Memory B cell (primary cell): ENCODE results near the gene SCPEP1.
"Not testable (repeated sequence)": the region's sequence is repeated elsewhere in the genome, so short reads cannot be mapped to it uniquely, and the experiment has no call there.

ENCODE experiments used
- ATAC-seq: fragments of 150-1000 bp; cut with Tn5 transposase; 2 replicates; pipeline ENCODE4 v1.10.0; 2021; ENCODE audit warnings: low read depth, mild to moderate bottlenecking, moderate library complexity
- DNase-seq, 2 donors: peaks; one replicate each; pipeline ENCODE4 v3.0.0; 2022; ENCODE audit warnings: low spot score in 2 of 2
- H3K27ac Mint-ChIP-seq: one replicate; pipeline ENCODE4 v1.8.0; 2022; ENCODE audit warnings: mild to moderate bottlenecking, moderate library complexity, mixed read lengths
- H3K27me3 Mint-ChIP-seq: one replicate; pipeline ENCODE4 v1.8.0; 2022; ENCODE audit warnings: mixed read lengths
- H3K36me3 Mint-ChIP-seq: one replicate; pipeline ENCODE4 v1.8.0; 2022; ENCODE audit warnings: mild to moderate bottlenecking, mixed read lengths
- H3K4me1 Mint-ChIP-seq: one replicate; pipeline ENCODE4 v1.8.0; 2022; ENCODE audit warnings: mixed read lengths
- H3K4me3 Mint-ChIP-seq: one replicate; pipeline ENCODE4 v1.8.0; 2022; ENCODE audit warnings: mild to moderate bottlenecking, moderate library complexity, mixed read lengths
- H3K9me3 Mint-ChIP-seq: one replicate; pipeline ENCODE4 v1.8.0; 2022; ENCODE audit warnings: mixed read lengths

Gene SCPEP1

DNA sequence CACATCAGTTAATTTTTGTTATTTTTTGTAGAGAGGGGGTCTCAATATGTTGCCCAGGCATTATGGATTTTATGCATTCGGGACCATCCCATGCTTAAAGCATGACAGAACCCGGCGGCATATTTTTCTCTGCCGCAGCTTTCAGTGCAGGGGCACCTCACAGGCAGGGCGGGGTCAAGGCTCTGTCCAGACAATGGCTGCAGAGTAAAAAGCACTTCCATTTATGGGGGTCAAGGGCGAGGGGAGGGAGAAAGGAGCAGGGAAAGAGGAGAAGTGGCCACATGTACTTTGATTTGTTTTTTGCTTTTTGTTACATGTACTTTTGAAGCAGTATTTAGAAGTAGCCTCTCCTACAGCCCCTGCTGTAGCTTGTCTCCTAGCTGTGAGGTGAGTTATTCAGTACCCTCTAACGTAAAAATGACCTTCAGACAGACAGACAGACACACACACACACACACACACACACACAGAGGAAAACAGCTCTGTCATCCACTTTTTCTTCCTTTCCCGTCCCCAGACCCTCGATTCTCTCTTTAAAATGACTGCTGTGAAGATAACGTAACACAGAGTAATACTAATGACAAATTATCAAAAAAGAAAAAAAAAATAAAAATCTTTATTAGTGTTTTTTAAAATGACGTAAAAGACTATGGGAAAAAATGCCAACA is 856 bp upstream of the SCPEP1 start:
- Mint-ChIP-seq H3K27me3 (peaks cover 2% of the 10 kb centered on the region), H3K36me3 (no peaks in the 10 kb centered on the region), H3K4me1 (peaks cover 14% of the 10 kb centered on the region), H3K27ac (no peak overlapping the region), H3K4me3 (peak overlapping the region; percentile 57), H3K9me3 (no peaks in the 10 kb centered on the region)
- DNase-seq (no peak), ATAC-seq (no peak)

DNA sequence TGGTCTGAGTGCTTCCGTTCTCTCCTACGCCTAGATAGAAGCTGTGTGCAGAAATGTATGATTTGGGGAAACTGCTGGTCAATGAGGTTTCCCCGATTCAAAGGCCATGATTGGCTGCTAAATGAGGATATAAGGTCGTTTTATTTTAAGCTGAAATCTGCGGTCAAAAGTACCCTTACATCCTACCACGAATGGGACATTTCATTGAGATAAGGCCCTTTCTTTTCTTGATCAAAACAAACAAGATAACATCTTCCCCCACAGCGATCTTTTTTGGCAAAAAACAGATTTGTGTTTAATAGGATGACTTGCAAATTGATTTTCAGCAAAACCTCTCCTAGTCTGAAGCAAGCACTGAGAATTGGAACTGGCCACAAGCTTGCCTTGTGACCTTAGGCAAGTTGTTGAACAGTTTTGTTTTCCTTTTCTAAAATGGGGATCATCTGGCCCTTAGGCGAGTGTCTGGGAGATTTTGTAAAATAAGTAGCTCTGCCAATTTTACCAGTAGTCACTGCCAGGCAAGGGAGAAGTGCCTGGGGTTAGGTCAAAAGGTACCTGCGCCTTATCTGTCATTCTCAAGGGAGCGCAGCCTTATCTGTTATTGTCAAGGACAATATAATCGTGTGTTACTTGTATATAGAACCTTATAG is 635 bp downstream of the SCPEP1 start:
- Mint-ChIP-seq H3K36me3 (no peaks in the 10 kb centered on the region), H3K27me3 (peaks cover 2% of the 10 kb centered on the region), H3K9me3 (no peaks in the 10 kb centered on the region), H3K4me3 (peak overlapping the region; percentile 96), H3K27ac (peak overlapping the region; percentile 97), H3K4me1 (peaks cover 14% of the 10 kb centered on the region)
- DNase-seq = no peak
- ATAC-seq = peak; percentile 15

DNA sequence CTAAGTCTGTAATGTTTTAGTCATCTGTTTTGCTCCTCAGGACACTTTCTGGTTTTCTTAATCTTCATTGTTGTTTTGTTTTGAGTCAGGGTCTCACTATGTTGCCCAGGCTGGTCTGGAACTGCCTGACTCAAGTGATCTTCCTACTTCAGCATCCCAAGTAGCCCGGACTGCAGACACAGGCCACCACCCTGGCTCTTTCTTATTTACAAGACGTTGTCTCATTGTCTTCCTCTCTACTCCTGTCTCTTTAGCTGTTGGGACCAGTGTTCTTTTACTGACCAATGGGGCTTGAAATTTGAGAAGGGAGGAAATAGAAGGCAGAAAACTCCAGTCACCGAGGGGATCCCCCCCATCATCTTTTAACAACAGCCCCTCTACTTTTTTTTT is 1.2 kb downstream of the SCPEP1 start:
- Mint-ChIP-seq H3K4me1 (peaks cover 14% of the 10 kb centered on the region), H3K27ac (peak overlapping the region; percentile 97), H3K27me3 (peaks cover 2% of the 10 kb centered on the region), H3K36me3 (peaks cover 2% of the 10 kb centered on the region), H3K4me3 (peak overlapping the region; percentile 96), H3K9me3 (no peaks in the 10 kb centered on the region)
- DNase-seq = no peak
- no peak for ATAC-seq

DNA sequence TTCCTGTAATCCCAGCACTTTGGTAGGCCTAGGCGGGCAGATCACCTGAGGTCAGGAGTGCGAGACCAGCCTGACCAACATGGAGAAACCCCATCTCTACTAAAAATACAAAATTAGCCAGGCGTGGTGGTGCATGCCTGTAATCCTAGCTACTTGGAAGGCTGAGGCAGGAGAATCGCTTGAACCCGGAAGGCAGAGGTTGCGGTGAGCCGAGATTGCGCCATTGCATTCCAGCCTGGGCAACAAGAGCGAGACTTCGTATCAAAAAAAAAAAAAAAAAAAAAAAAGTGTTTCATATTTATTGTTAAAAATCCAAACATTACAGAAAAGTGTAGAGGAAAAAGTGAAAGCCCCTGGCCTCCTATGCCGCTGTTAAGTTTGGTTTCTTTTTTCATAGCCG is 2.6 kb downstream of the SCPEP1 start:
- H3K4me3 Mint-ChIP-seq, DNase-seq, H3K27me3 Mint-ChIP-seq, ATAC-seq, H3K36me3 Mint-ChIP-seq, H3K9me3 Mint-ChIP-seq, H3K27ac Mint-ChIP-seq: not testable (repeated sequence)
- H3K4me1 Mint-ChIP-seq = peaks cover 14% of the 10 kb centered on the region

DNA sequence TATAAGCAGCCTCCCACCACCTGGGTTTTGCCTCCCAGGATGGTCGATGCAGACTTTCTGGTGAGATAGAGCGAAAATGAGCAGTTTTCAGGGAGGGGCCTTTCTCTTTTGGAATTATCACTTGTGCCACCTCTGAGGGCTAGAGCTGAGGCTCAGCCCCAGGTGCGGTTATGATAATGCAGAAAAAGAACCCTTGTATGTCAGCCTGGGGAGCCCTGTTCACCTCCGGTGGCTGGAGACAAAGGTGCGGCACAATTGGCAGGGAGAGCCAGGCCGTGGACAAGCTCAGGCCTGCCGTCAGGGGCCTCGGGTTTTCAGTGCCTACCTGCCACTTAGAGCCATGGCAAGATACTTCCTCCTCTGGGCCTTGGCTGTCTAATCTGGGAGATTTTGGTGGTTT is 4.4 kb downstream of the SCPEP1 start:
- no peak overlapping the region for H3K27ac Mint-ChIP-seq
- peaks cover 18% of the 10 kb centered on the region for H3K36me3 Mint-ChIP-seq
- ATAC-seq (no peak), DNase-seq (no peak)
- H3K4me1 Mint-ChIP-seq = peaks cover 12% of the 10 kb centered on the region
- no peaks in the 10 kb centered on the region for H3K9me3 Mint-ChIP-seq
- H3K4me3 Mint-ChIP-seq = no peak overlapping the region
- peaks cover under 1% of the 10 kb centered on the region for H3K27me3 Mint-ChIP-seq

DNA sequence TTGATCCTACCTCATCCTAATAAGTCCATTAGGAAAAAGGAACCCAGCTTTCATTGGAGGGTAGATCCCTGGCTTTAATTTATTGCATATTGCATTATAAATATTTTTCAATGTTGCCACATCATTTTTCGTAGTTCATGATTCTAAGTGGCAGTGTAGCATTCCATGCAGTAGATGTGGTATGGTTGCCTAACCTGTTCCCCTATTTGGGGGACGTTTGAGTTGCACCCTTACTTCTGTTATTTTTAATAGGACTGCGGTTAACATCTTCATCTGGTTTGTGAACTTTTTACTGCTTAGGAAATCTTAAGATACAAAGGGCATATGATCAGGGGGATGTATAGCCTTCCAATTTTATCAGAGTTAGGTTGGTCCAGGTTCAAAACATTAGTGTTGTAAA is 5.4 kb downstream of the SCPEP1 start:
- Mint-ChIP-seq H3K27me3 (no peaks in the 10 kb centered on the region), H3K4me1 (peaks cover 10% of the 10 kb centered on the region), H3K4me3 (no peak overlapping the region), H3K36me3 (peaks cover 27% of the 10 kb centered on the region), H3K27ac (no peak overlapping the region), H3K9me3 (no peaks in the 10 kb centered on the region)
- DNase-seq (no peak), ATAC-seq (no peak)

DNA sequence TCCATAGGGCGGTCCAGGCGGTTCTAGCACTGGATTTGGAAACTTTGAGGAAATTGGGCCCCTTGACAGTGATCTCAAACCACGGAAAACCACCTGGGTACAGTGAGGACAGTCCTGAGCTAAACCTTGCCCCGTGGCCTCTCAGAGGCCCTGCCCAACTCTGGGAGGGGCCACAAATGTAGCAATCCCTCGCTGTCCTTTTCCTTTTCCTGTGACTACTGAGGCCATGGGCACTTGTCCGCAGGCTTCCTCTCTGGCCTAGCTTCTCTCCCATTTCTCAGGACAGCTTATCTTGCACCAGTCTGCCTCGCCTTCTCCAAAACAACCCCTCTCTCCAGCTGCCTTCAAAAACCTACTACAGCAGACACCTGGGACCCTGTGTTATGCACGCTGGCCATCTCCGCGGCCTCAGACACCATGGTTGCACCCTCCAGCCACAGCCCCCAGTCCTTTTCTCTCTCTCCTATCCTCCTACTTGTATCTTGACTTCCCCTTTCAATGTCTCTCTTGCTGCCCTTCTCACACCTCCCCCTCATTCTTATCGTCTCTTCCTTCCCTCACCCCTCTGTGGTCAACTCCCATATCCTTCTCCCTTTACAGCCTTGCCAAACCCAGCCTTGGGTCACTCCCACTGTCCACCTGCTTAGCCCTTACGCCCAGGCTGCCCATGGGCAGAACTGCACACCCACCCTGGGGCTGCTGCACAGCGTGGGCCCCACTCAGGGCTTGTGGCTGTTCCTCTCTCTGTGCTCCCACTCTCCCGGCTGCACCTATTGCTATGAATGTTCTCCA is 7.6 kb downstream of the SCPEP1 start:
- no peaks in the 10 kb centered on the region for H3K9me3 Mint-ChIP-seq
- peaks cover 31% of the 10 kb centered on the region for H3K36me3 Mint-ChIP-seq
- DNase-seq = no peak
- no peak for ATAC-seq
- H3K27ac Mint-ChIP-seq = no peak overlapping the region
- H3K4me1 Mint-ChIP-seq = no peaks in the 10 kb centered on the region
- H3K27me3 Mint-ChIP-seq = no peaks in the 10 kb centered on the region
- H3K4me3 Mint-ChIP-seq = no peak overlapping the region

DNA sequence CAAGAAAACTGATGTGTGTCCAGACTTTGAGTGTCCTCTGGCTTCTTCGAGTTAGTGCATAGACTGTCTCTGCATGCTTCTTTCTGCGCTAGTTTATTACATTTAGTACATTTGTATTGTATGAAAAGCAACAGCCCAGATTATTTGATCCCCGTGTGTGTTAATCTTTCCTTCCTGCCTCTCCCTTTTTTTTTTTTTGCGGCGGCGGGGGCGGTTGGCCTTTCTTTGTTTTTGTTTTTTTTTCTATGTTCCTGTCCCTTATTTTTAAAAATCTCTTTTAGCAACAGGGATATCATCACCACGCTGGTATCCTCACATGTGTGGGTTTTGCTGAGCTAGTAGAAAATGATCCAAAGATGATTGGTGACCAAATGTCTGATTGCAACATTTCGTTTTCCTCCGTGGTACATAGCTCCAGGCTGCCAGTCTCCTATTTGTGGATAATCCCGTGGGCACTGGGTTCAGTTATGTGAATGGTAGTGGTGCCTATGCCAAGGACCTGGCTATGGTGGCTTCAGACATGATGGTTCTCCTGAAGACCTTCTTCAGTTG is 9.4 kb downstream of the SCPEP1 start:
- H3K4me1 Mint-ChIP-seq = no peaks in the 10 kb centered on the region
- H3K27ac Mint-ChIP-seq = no peak overlapping the region
- no peaks in the 10 kb centered on the region for H3K9me3 Mint-ChIP-seq
- peaks cover 38% of the 10 kb centered on the region for H3K36me3 Mint-ChIP-seq
- no peak overlapping the region for H3K4me3 Mint-ChIP-seq
- ATAC-seq (no peak), DNase-seq (no peak)
- no peaks in the 10 kb centered on the region for H3K27me3 Mint-ChIP-seq

DNA sequence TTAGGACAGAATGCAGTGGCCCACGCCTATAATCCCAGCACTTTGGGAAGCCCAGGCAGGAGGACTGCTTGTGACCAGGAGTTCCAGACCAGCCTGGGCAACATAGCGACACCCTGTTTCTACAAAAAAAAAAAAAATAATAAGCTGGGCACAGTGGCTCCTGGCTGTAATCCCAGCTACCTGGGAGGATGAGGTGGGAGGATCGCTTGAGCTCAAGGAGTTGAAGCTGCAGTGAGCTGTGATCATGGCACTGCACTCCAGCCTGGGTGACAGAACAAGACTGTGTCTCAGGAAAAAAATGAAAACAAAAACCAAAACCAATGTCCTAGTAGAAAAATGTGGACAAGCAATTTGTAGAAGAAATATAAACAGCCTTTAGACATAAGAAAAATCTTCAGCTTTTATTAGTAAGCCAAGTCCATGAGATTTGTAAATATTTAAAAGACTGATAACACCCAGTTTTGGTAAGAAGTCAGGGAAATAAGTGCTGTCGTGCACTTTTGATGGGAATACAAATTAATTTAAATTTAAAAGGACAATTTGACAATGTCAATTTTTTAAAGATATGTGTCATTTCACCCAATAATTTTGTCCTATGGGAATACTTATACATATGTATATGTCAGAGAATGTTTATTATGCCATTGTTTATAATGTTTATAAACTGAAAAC is 11.1 kb downstream of the SCPEP1 start:
- DNase-seq = no peak
- Mint-ChIP-seq H3K36me3 (peaks cover 39% of the 10 kb centered on the region), H3K27ac (no peak overlapping the region), H3K27me3 (no peaks in the 10 kb centered on the region), H3K4me3 (no peak overlapping the region), H3K9me3 (no peaks in the 10 kb centered on the region), H3K4me1 (no peaks in the 10 kb centered on the region)
- no peak for ATAC-seq

DNA sequence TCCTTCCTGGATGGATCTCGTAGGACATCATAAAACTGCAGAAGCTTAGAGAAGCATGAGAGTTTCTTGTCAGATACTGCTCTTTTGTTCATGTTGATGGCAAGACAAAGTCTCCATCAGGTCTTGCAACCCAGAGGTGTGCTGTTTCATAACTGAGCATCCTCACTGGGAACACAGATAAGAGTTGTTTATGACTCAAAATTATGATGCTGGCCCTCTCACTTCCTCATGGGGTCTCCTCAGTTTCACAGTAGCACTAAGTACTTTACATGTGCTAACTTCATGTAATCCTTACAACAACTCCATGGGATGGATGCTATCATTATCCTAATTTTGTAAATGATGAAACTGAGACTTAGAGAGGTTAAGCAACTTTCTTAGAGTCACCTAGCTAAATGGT is 14.4 kb downstream of the SCPEP1 start:
- DNase-seq (no peak), ATAC-seq (no peak)
- Mint-ChIP-seq H3K4me3 (no peak overlapping the region), H3K27me3 (no peaks in the 10 kb centered on the region), H3K4me1 (no peaks in the 10 kb centered on the region), H3K27ac (no peak overlapping the region), H3K36me3 (peaks cover 33% of the 10 kb centered on the region), H3K9me3 (no peaks in the 10 kb centered on the region)

DNA sequence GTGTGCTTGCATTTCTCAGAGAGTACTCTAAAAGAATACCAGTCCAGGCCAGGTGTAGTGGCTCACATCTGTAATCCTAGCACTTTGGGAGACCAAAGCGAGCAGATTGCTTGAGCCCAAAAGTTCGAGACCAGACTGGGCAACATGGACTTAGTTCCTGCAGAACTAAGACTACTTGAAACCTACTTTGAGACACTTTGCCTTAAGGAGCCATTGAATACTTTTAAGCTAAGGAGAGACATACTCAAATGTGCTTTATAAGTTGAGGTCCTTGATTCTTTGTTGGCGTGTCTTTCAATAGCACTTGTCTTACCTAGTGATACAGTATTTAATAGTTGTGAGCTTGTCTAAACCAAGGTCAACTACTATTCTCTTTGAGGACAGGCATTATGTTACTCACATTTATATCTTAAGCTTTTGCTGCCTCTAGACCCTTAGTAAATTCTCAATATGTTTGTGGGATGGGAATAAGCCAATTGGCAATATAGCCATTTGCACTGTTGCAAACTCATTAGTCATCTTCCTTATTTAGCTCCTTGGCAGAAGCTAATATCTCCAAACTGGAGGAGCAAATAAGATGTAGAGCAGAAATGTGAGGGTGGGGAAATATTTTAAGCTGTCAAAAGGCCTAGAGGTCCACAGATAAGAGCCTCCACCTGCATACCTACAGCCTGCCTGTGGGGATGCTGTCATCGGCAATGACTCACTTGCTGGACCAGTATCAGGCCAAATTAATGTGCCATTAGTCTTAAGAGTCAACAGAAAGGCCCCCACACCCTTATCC is 16.3 kb downstream of the SCPEP1 start:
- DNase-seq (no peak), ATAC-seq (no peak)
- Mint-ChIP-seq H3K27ac (no peak overlapping the region), H3K4me1 (peaks cover 2% of the 10 kb centered on the region), H3K27me3 (no peaks in the 10 kb centered on the region), H3K36me3 (peaks cover 32% of the 10 kb centered on the region), H3K4me3 (no peak overlapping the region), H3K9me3 (no peaks in the 10 kb centered on the region)

DNA sequence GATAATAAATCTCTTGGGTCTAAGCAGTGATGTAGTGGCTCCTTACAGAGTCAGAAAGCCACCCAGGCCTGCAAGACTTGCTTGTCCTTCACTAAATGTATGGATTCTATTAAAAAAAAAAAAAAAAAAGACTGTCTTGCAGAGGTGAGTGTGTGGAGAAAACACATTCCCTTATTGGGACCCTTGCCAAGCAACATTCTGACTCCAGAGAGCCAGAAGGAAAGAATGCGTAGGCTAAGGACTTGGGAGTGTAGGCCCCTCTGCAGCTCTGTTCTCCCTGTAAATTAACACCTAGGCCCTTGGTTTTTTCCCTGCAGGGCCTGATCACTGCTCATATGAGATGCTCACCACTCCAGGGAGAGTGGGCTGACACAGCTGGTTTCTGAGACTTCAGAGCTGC is 17.8 kb downstream of the SCPEP1 start:
- Mint-ChIP-seq H3K36me3 (peaks cover 32% of the 10 kb centered on the region), H3K27ac (no peak overlapping the region)
- no peak for ATAC-seq

DNA sequence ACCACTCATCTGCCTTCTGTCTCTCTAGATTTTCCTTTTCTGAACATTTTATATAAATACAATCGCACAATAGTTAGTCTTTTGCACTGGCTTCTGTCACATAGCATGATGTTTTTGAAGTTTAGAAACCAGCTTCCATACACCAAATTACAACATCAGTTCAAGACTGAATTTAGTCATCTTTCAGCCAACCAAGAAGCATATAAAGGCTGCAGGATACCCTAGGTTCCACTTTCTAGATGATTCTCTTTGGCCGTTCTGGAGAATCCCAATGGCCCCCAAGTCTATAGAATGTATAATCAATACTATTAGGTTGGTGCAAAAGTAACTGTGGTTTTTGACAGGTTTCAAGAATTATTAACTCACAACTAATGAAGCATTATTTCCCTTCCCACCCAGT is 19.4 kb downstream of the SCPEP1 start:
- Mint-ChIP-seq H3K9me3 (no peaks in the 10 kb centered on the region), H3K4me3 (no peak overlapping the region), H3K4me1 (peaks cover 2% of the 10 kb centered on the region), H3K36me3 (peaks cover 28% of the 10 kb centered on the region), H3K27ac (no peak overlapping the region), H3K27me3 (no peaks in the 10 kb centered on the region)
- ATAC-seq = no peak
- no peak for DNase-seq

More for the DNA sequence above, 17.8 kb downstream of the SCPEP1 start:
- Mint-ChIP-seq H3K4me3 (no peak overlapping the region), H3K4me1 (peaks cover 2% of the 10 kb centered on the region), H3K27me3 (no peaks in the 10 kb centered on the region), H3K9me3 (no peaks in the 10 kb centered on the region)
- no peak for DNase-seq
